BE2C (cell line): ENCODE data around the gene SYNGR2.

Source experiments
- DNase-seq: peaks from one replicate; pipeline ENCODE4 v3.0.0-alpha.2; 2020
- H3K27me3 ChIP-seq: fragments of 250-450 bp; sonication (Bioruptor Pico); 2 replicates; pipeline ENCODE4 v1.5.1; 2020; ENCODE audit warnings: mild to moderate bottlenecking
- H3K36me3 ChIP-seq: fragments of 250-450 bp; sonication (Bioruptor Pico); 2 replicates; pipeline ENCODE4 v1.5.1; 2020; ENCODE audit warnings: mild to moderate bottlenecking
- H3K4me1 ChIP-seq: fragments of 250-450 bp; sonication (Bioruptor Pico); 2 replicates; pipeline ENCODE4 v1.5.1; 2020
- H3K4me3 ChIP-seq: 2 replicates; pipeline ENCODE4 v1.5.1; 2011; ENCODE audit warnings: low read depth, low read length
- H3K9me3 ChIP-seq: fragments of 250-450 bp; sonication (Bioruptor Pico); 2 replicates; pipeline ENCODE4 v1.5.1; 2020
- TF ChIP-seq, protein P1 (sequence below): IDR thresholded peaks from 2 replicates; pipeline ENCODE4 v1.5.1; 2012; ENCODE audit warnings: mild to moderate bottlenecking, low read depth, low read length

Gene SYNGR2

DNA sequence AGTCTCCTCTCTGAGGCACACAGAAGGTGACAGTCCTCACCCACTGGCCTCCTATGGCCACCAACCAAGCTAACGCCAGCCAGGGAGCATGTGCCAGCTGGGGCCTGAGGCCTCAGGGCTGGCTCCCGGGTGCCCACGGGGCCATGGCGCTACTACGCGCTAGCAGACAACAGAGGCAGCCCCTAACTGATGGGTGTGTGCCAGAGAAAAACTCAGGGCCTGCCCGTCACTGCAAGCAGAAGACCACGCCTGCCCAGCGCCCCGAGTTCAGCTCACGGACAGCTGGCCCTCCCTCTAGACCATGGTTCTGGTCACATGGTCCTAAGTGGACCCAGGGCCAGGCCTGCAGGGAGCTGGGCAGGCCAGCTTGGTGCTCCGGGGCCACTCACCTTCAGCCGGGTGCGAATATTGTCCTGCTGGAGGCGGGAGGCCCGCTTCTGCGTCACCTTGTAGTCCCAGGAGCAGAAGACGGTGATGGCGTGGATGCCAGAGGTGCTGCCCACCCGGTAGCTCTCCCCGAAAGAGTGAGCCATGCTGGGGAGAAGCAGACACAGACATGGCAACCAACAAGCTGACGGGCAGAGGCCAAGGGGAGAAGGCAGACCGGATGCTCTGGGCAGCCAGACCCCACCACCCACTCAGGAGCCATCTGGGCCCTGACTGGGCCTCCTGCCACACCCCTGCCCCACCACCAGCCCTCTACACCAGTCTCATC is 46.0 kb upstream of the SYNGR2 start:
- no peak for DNase-seq
- Histone ChIP-seq H3K4me3 (no peak overlapping the region), H3K36me3 (no peaks in the 10 kb centered on the region; the same call in 1 of the 2 replicates), H3K4me1 (peaks cover 27% of the 10 kb centered on the region), H3K9me3 (no peaks in the 10 kb centered on the region), H3K27me3 (no peaks in the 10 kb centered on the region)
- TF ChIP-seq, protein P1, sequence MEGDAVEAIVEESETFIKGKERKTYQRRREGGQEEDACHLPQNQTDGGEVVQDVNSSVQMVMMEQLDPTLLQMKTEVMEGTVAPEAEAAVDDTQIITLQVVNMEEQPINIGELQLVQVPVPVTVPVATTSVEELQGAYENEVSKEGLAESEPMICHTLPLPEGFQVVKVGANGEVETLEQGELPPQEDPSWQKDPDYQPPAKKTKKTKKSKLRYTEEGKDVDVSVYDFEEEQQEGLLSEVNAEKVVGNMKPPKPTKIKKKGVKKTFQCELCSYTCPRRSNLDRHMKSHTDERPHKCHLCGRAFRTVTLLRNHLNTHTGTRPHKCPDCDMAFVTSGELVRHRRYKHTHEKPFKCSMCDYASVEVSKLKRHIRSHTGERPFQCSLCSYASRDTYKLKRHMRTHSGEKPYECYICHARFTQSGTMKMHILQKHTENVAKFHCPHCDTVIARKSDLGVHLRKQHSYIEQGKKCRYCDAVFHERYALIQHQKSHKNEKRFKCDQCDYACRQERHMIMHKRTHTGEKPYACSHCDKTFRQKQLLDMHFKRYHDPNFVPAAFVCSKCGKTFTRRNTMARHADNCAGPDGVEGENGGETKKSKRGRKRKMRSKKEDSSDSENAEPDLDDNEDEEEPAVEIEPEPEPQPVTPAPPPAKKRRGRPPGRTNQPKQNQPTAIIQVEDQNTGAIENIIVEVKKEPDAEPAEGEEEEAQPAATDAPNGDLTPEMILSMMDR, result no peak

DNA sequence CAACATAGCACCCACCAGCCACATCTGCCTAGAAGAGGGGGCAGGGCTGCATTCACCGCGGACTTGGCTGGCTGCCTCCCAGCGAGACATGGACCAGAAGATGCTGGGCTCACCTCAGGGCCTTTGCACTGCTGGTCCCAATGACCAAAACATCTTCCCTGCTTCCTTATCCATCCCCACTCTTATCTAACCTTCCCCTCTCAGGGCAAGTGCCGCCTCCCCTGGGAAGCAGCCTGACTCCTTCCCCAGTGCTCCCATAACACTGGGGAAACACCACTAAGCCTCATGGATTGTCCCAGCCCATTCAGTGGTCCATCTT is 45.5 kb upstream of the SYNGR2 start:
- no peaks in the 10 kb centered on the region; the same call in 1 of the 2 replicates for H3K36me3 ChIP-seq
- H3K27me3 ChIP-seq, result no peaks in the 10 kb centered on the region
- TF ChIP-seq, protein P1, result no peak
- peaks cover 25% of the 10 kb centered on the region for H3K4me1 ChIP-seq
- no peaks in the 10 kb centered on the region for H3K9me3 ChIP-seq
- H3K4me3 ChIP-seq, result no peak overlapping the region
- DNase-seq, result no peak

DNA sequence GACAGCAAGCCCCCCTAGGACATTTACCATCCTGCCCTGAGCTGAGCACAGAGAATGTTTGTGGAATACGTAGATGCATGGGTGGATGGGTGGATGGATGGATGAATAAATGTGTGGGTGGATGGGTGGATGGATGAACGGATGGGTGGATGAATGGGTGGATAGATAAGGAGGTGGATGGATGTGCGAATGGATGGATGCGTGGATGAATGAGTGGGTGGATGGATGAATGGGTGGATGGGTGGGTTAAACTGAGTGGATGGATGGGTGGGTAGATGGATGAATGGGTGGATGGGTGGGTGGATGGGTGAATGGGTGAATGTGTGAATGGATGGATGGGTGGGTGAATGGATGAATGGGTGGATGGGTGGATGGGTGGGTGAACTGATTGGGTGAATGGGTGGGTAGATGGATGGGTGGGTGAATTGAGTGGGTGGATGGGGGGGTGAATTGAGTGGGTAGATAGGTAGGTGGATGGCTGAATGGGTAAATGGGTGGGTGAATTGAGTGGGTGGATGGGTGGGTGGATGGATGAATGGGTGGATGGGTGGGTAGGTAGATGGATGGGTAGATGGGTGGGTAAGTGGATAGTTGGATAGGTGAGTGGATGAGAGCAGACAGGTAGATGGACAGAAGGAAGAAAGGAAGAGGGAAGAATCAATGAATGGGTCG is 45.0 kb upstream of the SYNGR2 start:
- TF ChIP-seq, protein P1, result no peak
- no peaks in the 10 kb centered on the region for H3K9me3 ChIP-seq
- no peak for DNase-seq
- H3K4me1 ChIP-seq, result peaks cover 24% of the 10 kb centered on the region
- H3K4me3 ChIP-seq, result no peak overlapping the region
- no peaks in the 10 kb centered on the region for H3K27me3 ChIP-seq
- no peaks in the 10 kb centered on the region; the same call in 1 of the 2 replicates for H3K36me3 ChIP-seq

DNA sequence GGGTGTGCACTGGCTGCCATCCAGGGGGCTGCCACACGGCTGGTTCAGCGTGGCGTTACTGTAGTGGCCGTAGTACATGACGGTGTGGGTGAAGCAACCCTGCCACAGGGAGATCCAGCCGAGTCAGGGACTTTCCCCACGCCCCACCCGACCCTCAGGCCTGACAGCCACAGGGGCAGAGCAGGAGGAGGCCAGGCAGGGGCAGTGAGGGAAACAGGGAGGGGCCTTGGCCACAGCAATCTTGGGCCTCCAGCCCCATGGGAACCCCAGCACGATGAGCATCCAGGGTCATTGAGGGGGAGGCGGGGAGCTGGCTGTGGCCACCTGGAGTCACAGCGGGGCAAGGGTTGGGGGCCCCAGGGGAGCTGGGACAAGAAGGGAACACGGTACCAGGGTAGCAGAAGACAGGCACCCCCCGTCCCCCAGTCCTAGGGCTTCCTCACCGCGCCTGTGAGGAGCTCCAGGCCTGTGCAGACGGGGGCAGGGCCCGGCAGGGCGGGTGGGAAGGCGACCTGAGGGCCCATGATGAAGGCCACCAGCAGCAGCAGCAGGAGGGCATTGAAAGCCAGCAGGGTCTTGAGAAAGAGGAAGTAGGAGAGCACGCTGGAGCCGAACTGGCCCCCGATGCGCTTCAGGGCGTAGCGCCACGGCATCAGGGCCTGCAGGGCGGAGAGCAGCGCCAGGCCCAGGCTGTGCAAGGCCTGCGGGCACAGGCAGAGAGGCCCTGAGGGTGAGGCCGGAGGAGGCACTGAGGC is 44.1 kb upstream of the SYNGR2 start:
- H3K36me3 ChIP-seq, result no peaks in the 10 kb centered on the region; the same call in 1 of the 2 replicates
- H3K4me3 ChIP-seq, result no peak overlapping the region
- no peaks in the 10 kb centered on the region for H3K27me3 ChIP-seq
- DNase-seq, result no peak
- peaks cover 24% of the 10 kb centered on the region for H3K4me1 ChIP-seq
- TF ChIP-seq, protein P1, result no peak
- H3K9me3 ChIP-seq, result no peaks in the 10 kb centered on the region

DNA sequence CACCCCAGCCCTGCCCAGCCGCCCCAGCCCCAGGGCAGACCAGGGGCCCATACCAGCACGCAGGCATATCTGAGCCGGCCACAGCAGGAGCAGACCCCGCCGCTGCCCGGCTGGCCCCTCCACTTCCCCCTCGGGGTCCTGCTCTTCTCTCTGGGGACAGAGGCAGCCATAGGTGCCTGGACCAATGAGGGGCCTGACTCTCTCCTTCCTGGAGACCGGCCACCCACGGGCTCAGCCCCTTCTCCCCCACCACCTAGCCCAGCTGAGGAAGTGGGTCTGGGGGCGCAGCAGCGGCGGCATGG is 43.6 kb upstream of the SYNGR2 start:
- TF ChIP-seq, protein P1, result no peak
- no peak overlapping the region for H3K4me3 ChIP-seq
- H3K4me1 ChIP-seq, result peaks cover 24% of the 10 kb centered on the region
- H3K36me3 ChIP-seq, result no peaks in the 10 kb centered on the region; the same call in 1 of the 2 replicates
- H3K27me3 ChIP-seq, result no peaks in the 10 kb centered on the region
- H3K9me3 ChIP-seq, result no peaks in the 10 kb centered on the region
- DNase-seq, result no peak
